CD4-positive, alpha-beta T cell treated with Interleukin-1 beta for 1 hour (primary cell): Measurements from ENCODE around the gene CSNK1G2.

Experiments used
- DNase-seq, 2 donors: peaks; one replicate each; pipeline ENCODE4 v3.0.0-alpha.2; 2020 to 2022

The CSNK1G2 gene

DNA sequence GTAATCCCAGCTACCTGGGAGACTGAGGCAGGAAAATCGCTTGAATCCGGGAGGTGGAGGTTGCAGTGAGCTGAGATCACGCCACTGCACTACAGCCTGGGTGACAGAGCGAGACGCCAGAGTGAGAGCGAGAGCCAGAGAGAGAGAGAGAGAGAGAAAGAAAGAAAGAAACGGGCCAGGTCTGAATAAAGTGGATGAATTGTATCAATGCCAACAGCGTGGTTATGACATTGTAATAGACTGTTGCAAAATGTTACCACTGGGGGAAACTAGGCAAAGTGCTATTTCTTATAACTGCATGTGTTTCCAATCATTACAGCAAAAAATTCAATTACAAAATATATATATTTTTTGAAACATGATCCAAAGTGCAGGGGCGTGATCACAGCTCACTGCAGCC, 86.4 kb downstream of the CSNK1G2 start:
- DNase-seq: no peak
